Posterior vena cava (tissue), 2 donors: ENCODE data around the gene NUP62. TPM values are rescaled to one million over a fixed set of nuclear protein-coding genes. Genes with fewer than 3 reads are reported as not detected.
A peak's percentile ranks its signal among the peaks of the same experiment; 100 is the strongest.

Experiments
- DNase-seq: peaks from one replicate; pipeline ENCODE4 v3.0.0-alpha.2; 2020; ENCODE audit warnings: low spot score
- intact Hi-C, 2 donors: fragments of 100-400 bp; cut with DNase I; formaldehyde crosslinking; loops; one replicate each; pipeline versions ENCODE4 v1.14.1 to v1.14.2; 2022 to 2023
- microRNA-seq, 2 donors: library from miRNA; unstranded; fragments of <30 nt; microRNA quantifications; one replicate each; pipeline ENCODE4 v1.2.0, GENCODE V29; 2020 to 2021; ENCODE audit warnings: borderline microRNAs expressed in 2 of 2
- total RNA-seq, 2 donors: library from RNA; stranded (reverse); fragmentation: NEBNext Ultra II Directional; extraction: Animal tissue kit (Norgen Biotek cat#: 25700); gene quantifications; one replicate each; pipeline ENCODE4 v1.2.1, GENCODE V29; 2021
- donor health status: DM: yes; HTN: yes; CAD: no.
- donor health status: DM: yes; HTN: yes; CAD: no.

Gene NUP62
- total RNA-seq, 2 donors from 2014 or later, result 21.9 to 27.1 TPM

- peak; percentile 77 for DNase-seq
- intact Hi-C loops, result no loop called here
These were observed 67.5 kb downstream of the NUP62 start for GRCh38 chr19:49861541-49862378.

GRCh38 chr19:49861107-49861506 is 68.2 kb downstream of the NUP62 start:
- intact Hi-C loops, result no loop called here
- DNase-seq, result peak; percentile 84

GRCh38 chr19:49860336-49861102 is 68.8 kb downstream of the NUP62 start:
- intact Hi-C loops, result no loop called here
- no peak for DNase-seq

GRCh38 chr19:49859682-49860335 is 69.5 kb downstream of the NUP62 start:
- DNase-seq, result peak; percentile 80
- intact Hi-C loops, result no loop called here

GRCh38 chr19:49858088-49858985 is 71.0 kb downstream of the NUP62 start:
- intact Hi-C loops, result no loop called here
- no peak for DNase-seq

- no peak for DNase-seq
- intact Hi-C loops, result no loop called here
These were observed 71.5 kb downstream of the NUP62 start for GRCh38 chr19:49857838-49858087.

- intact Hi-C loops, result no loop called here
- peak; percentile 82 for DNase-seq
These were observed 72.1 kb downstream of the NUP62 start for GRCh38 chr19:49857061-49857837.

Small RNA genes within 50 kb of the gene (microRNA-seq; reads per million reads assigned to microRNA genes)
- gene MIR4750, result 0 to 0.32 reads per million in 2 donors

Other genes starting within 250 kb of the NUP62 start
- 1 to 10 TPM in 1 of 2 donors, under 1 TPM in 1; 1.00 to 1.0 TPM for gene ADM5, start 239.9 kb downstream of the NUP62 start, total RNA-seq
- 10 to 100 TPM; 10.6 to 11.8 TPM for gene CPT1C, start 238.4 kb downstream of the NUP62 start, total RNA-seq
- gene TSKS, start 166.2 kb downstream of the NUP62 start, total RNA-seq, result 1 to 10 TPM; 2.0 to 2.7 TPM
- 10 to 100 TPM; 81.7 to 88.1 TPM for gene AP2A1, start 162.5 kb downstream of the NUP62 start, total RNA-seq
- 10 to 100 TPM in 1 of 2 donors, 1 to 10 TPM in 1; 6.9 to 12.2 TPM for gene FUZ, start 116.2 kb downstream of the NUP62 start, total RNA-seq
- gene MED25, start 111.2 kb downstream of the NUP62 start, total RNA-seq, result 10 to 100 TPM; 25.6 to 25.9 TPM
- gene PTOV1, start 78.3 kb downstream of the NUP62 start, total RNA-seq, result 10 to 100 TPM; 78.7 to 95.2 TPM
- gene PNKP, start 61.9 kb downstream of the NUP62 start, total RNA-seq, result 10 to 100 TPM; 40.5 to 43.4 TPM
- 10 to 100 TPM; 26.5 to 28.9 TPM for gene AKT1S1, start 52.1 kb downstream of the NUP62 start, total RNA-seq
- gene TBC1D17, start 51.8 kb downstream of the NUP62 start, total RNA-seq, result 10 to 100 TPM; 28.7 to 36.3 TPM
- 1 to 10 TPM; 1.1 to 1.3 TPM for gene IL4I1, start 32.6 kb downstream of the NUP62 start, total RNA-seq
- gene ATF5, start 299 bp downstream of the NUP62 start, total RNA-seq, result 10 to 100 TPM; 18.8 to 37.0 TPM
- gene SIGLEC11, start 31.7 kb upstream of the NUP62 start, total RNA-seq, result 1 to 10 TPM in 1 of 2 donors, under 1 TPM in 1; 0.95 to 3.3 TPM
- gene VRK3, start 95.9 kb upstream of the NUP62 start, total RNA-seq, result 10 to 100 TPM; 19.7 to 23.0 TPM
- 1 to 10 TPM; 5.8 to 7.6 TPM for gene ZNF473, start 96.5 kb upstream of the NUP62 start, total RNA-seq
- gene IZUMO2, start 233.8 kb upstream of the NUP62 start, total RNA-seq, result not detected